ENCODE data around the gene CACNG8.

DNA sequence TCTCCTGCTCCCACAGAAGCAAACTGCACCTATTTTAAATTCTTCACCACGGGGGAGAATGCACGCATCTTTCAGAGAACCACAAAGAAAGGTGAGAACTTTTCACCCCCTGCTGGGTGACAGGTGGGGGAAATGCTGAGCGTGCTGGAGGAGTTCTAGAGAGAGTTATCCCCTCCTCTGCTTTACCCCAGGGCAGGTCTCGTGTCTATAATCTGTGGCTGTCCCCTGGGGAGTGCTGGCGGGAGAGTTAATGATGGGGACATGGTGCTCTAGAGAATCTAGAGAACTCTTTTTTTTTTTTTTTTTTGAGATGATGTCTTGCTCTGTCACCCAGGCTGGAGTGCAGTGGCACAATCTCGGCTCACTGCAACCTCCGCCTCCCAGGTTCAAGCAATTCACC is 35.5 kb downstream of the CACNG8 start:
- no peak for TF ChIP-seq POLR2A (IDR thresholded peaks at IDR 0.05)
- TF ChIP-seq, protein P1, sequence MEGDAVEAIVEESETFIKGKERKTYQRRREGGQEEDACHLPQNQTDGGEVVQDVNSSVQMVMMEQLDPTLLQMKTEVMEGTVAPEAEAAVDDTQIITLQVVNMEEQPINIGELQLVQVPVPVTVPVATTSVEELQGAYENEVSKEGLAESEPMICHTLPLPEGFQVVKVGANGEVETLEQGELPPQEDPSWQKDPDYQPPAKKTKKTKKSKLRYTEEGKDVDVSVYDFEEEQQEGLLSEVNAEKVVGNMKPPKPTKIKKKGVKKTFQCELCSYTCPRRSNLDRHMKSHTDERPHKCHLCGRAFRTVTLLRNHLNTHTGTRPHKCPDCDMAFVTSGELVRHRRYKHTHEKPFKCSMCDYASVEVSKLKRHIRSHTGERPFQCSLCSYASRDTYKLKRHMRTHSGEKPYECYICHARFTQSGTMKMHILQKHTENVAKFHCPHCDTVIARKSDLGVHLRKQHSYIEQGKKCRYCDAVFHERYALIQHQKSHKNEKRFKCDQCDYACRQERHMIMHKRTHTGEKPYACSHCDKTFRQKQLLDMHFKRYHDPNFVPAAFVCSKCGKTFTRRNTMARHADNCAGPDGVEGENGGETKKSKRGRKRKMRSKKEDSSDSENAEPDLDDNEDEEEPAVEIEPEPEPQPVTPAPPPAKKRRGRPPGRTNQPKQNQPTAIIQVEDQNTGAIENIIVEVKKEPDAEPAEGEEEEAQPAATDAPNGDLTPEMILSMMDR (IDR thresholded peaks at IDR 0.05) = no peak

Data from ovary (tissue), 3 donors.